Measurements from ENCODE around the gene TRHDE.

Gene TRHDE

DNA sequence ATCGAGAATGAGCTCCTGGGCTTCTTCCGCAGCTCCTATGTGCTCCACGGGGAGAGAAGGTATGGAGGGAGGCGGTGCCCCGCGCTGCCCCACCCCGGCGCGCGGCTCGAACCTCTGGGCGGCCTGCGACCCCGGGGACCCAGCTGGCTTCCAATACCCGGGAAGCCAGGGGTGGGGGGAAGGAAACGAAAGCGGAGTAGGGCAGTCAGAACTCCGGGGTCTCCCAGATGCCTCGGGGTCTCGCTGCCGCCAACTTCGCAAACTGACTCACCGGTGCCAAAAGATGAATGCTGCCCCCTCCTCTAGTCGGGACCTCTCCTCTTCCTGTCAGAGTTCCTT is 1.3 kb downstream of the TRHDE start:
- Histone ChIP-seq H3K79me2 (ENCODE audit: control insufficient read depth, insufficient read depth, low read length, poor library complexity) (peaks cover 2% of the 10 kb centered on the region), H3K4ac (ENCODE audit: low read depth, low read length) (no peak overlapping the region), H3K14ac (ENCODE audit: low read length) (no peak overlapping the region), H2AFZ (ENCODE audit: insufficient read depth, low read length, poor library complexity) (no peak overlapping the region), H3K4me1 (ENCODE audit: control insufficient read depth in 1 of 2, insufficient read depth in 2 of 2, low read length in 2 of 2) (peaks cover 6 to 10% of the 10 kb centered on the region in 2 experiments), H3K4me3 (ENCODE audit: low read depth, low read length) (peak overlapping the region; percentile 75), H2AK5ac (ENCODE audit: low read length) (no peak overlapping the region), H3K79me1 (ENCODE audit: low read length) (peaks cover 5% of the 10 kb centered on the region), H4K8ac (ENCODE audit: low read depth, low read length) (no peak overlapping the region), H3K23ac (ENCODE audit: low read length) (no peak overlapping the region), H3K9me3 (ENCODE audit: insufficient read depth, low read depth, low read length) (peaks cover 2% of the 10 kb centered on the region), H3K18ac (ENCODE audit: low read length) (no peak overlapping the region), H3K27ac (ENCODE audit: low read depth, low read length) (no peak overlapping the region), H2BK5ac (ENCODE audit: low read depth, low read length, poor library complexity) (no peak overlapping the region), H2BK12ac (ENCODE audit: low read length) (no peak overlapping the region), H2BK120ac (ENCODE audit: insufficient read depth, low read length, poor library complexity) (no peak overlapping the region), H3K9ac (ENCODE audit: low read length) (no peak overlapping the region), H3K27me3 (ENCODE audit: insufficient read depth, low read length) (peaks cover 15% of the 10 kb centered on the region), H3K36me3 (ENCODE audit: control insufficient read depth in 1 of 2, insufficient read depth in 2 of 2, low read length in 2 of 2) (no peaks in the 10 kb centered on the region), H4K12ac (ENCODE audit: low read depth, low read length) (no peak overlapping the region), H3K4me2 (ENCODE audit: low read length) (peak overlapping the region; percentile 97), H4K91ac (ENCODE audit: low read depth, low read length) (no peak overlapping the region)
- no peak for DNase-seq
- WGBS (ENCODE audit: extremely low coverage, insufficient coverage, insufficient read length) = no CpG with 5 or more reads among the region's 24 CpGs

DNA sequence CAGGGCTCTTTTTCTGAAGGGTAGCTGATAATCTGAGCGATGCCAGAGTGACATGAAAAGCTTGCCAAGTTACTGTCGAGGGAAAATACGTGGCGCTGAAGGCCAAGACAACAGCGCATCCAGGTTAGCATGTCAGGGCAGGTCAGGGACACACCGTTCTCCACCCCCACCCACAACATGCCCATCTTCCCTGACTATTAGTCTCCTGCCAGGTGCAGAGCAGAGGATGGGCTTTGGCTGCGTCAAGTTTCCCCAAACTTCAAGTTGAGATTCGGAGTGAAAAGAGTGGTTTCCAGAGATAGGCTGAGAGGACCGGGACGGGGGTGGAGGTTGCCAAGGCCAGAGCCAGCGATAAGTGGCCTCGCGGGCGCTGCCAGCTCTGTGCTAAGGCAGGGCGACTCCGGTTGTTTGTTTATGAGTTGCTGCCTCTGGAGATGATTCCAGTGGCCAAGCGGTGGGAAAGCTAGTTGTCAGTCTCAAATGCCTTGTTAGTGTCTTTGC is 1.7 kb downstream of the TRHDE start:
- no peak overlapping the region for H2AK5ac ChIP-seq (ENCODE audit: low read length)
- H2BK120ac ChIP-seq (ENCODE audit: insufficient read depth, low read length, poor library complexity) = no peak overlapping the region
- H3K4me3 ChIP-seq (ENCODE audit: low read depth, low read length) = peak overlapping the region; percentile 75
- H3K4me1 ChIP-seq (ENCODE audit: control insufficient read depth in 1 of 2, insufficient read depth in 2 of 2, low read length in 2 of 2) = peaks cover 6 to 10% of the 10 kb centered on the region in 2 experiments
- no CpG with 5 or more reads among the region's 17 CpGs for WGBS (ENCODE audit: extremely low coverage, insufficient coverage, insufficient read length)
- peaks cover 2% of the 10 kb centered on the region for H3K9me3 ChIP-seq (ENCODE audit: insufficient read depth, low read depth, low read length)
- no peak overlapping the region for H3K9ac ChIP-seq (ENCODE audit: low read length)
- no peak overlapping the region for H3K18ac ChIP-seq (ENCODE audit: low read length)
- H3K14ac ChIP-seq (ENCODE audit: low read length) = no peak overlapping the region
- no peak overlapping the region for H4K12ac ChIP-seq (ENCODE audit: low read depth, low read length)
- H3K4me2 ChIP-seq (ENCODE audit: low read length) = peak overlapping the region; percentile 97
- peaks cover 15% of the 10 kb centered on the region for H3K27me3 ChIP-seq (ENCODE audit: insufficient read depth, low read length)
- no peak overlapping the region for H4K8ac ChIP-seq (ENCODE audit: low read depth, low read length)
- no peak overlapping the region for H2AFZ ChIP-seq (ENCODE audit: insufficient read depth, low read length, poor library complexity)
- no peak overlapping the region for H3K4ac ChIP-seq (ENCODE audit: low read depth, low read length)
- H3K27ac ChIP-seq (ENCODE audit: low read depth, low read length) = no peak overlapping the region
- H2BK12ac ChIP-seq (ENCODE audit: low read length) = no peak overlapping the region
- no peak for DNase-seq
- H4K91ac ChIP-seq (ENCODE audit: low read depth, low read length) = no peak overlapping the region
- H3K36me3 ChIP-seq (ENCODE audit: control insufficient read depth in 1 of 2, insufficient read depth in 2 of 2, low read length in 2 of 2) = no peaks in the 10 kb centered on the region
- no peak overlapping the region for H2BK5ac ChIP-seq (ENCODE audit: low read depth, low read length, poor library complexity)
- peaks cover 5% of the 10 kb centered on the region for H3K79me1 ChIP-seq (ENCODE audit: low read length)
- H3K23ac ChIP-seq (ENCODE audit: low read length) = no peak overlapping the region
- peaks cover 2% of the 10 kb centered on the region for H3K79me2 ChIP-seq (ENCODE audit: control insufficient read depth, insufficient read depth, low read length, poor library complexity)

DNA sequence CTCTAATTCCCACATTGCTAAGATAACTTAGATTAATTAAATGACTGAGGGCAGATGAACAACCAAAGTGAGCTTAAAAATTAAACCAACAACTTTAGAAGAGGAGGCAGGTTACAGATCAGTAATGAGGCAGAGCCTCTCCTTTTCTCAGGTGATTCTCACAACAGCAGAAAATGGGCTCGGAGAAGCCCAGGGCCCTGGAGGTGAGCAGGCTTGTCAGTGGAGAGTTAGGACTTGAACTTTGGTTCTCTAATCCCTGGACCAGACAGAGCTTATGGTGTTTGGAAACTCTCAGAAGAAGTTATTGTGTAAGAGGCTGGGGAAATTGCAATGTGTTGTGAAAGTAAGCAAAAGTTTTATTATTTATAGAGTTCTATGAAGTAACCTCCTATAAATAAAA is 2.8 kb downstream of the TRHDE start:
- H4K91ac ChIP-seq (ENCODE audit: low read depth, low read length) = no peak overlapping the region
- H2BK120ac ChIP-seq (ENCODE audit: insufficient read depth, low read length, poor library complexity) = no peak overlapping the region
- no peak overlapping the region for H3K4me3 ChIP-seq (ENCODE audit: low read depth, low read length)
- no peak overlapping the region for H4K12ac ChIP-seq (ENCODE audit: low read depth, low read length)
- H3K79me1 ChIP-seq (ENCODE audit: low read length) = peaks cover 5% of the 10 kb centered on the region
- peaks cover 15% of the 10 kb centered on the region for H3K27me3 ChIP-seq (ENCODE audit: insufficient read depth, low read length)
- H3K14ac ChIP-seq (ENCODE audit: low read length) = no peak overlapping the region
- peaks cover 2% of the 10 kb centered on the region for H3K9me3 ChIP-seq (ENCODE audit: insufficient read depth, low read depth, low read length)
- peaks cover 2% of the 10 kb centered on the region for H3K79me2 ChIP-seq (ENCODE audit: control insufficient read depth, insufficient read depth, low read length, poor library complexity)
- no peak overlapping the region for H2AK5ac ChIP-seq (ENCODE audit: low read length)
- H3K27ac ChIP-seq (ENCODE audit: low read depth, low read length) = no peak overlapping the region
- no peak overlapping the region for H3K23ac ChIP-seq (ENCODE audit: low read length)
- no peaks in the 10 kb centered on the region for H3K36me3 ChIP-seq (ENCODE audit: control insufficient read depth in 1 of 2, insufficient read depth in 2 of 2, low read length in 2 of 2)
- H3K18ac ChIP-seq (ENCODE audit: low read length) = no peak overlapping the region
- no peak overlapping the region for H2AFZ ChIP-seq (ENCODE audit: insufficient read depth, low read length, poor library complexity)
- H3K4ac ChIP-seq (ENCODE audit: low read depth, low read length) = no peak overlapping the region
- no CpG with 5 or more reads among the region's 1 CpG for WGBS (ENCODE audit: extremely low coverage, insufficient coverage, insufficient read length)
- H3K4me1 ChIP-seq (ENCODE audit: control insufficient read depth in 1 of 2, insufficient read depth in 2 of 2, low read length in 2 of 2) = peaks cover 6 to 10% of the 10 kb centered on the region in 2 experiments
- no peak overlapping the region for H3K4me2 ChIP-seq (ENCODE audit: low read length)
- no peak overlapping the region for H2BK5ac ChIP-seq (ENCODE audit: low read depth, low read length, poor library complexity)
- H4K8ac ChIP-seq (ENCODE audit: low read depth, low read length) = no peak overlapping the region
- H2BK12ac ChIP-seq (ENCODE audit: low read length) = no peak overlapping the region
- no peak overlapping the region for H3K9ac ChIP-seq (ENCODE audit: low read length)
- DNase-seq = no peak

DNA sequence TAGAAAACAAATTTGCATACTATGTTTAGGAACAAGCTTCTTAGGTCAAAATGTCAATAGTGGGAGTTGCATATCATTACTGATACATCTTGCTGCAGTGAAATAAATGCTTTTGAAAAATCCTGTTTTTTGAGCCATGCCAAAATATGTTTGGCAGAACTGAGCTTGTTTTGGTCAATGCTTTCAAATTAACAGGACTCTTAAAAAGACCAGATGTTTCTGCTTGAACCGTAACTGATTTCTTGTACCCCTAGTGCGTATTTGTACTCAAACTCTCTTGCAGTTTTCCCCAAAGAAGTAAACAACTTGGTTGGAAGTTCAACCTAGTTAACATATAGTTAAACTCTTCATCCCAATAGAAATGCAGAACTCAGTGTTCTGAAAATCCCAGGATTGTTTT is 3.4 kb downstream of the TRHDE start:
- Histone ChIP-seq H4K12ac (ENCODE audit: low read depth, low read length) (no peak overlapping the region), H2AFZ (ENCODE audit: insufficient read depth, low read length, poor library complexity) (no peak overlapping the region), H3K9me3 (ENCODE audit: insufficient read depth, low read depth, low read length) (peaks cover 2% of the 10 kb centered on the region), H3K27me3 (ENCODE audit: insufficient read depth, low read length) (peaks cover 15% of the 10 kb centered on the region), H3K79me2 (ENCODE audit: control insufficient read depth, insufficient read depth, low read length, poor library complexity) (peaks cover 2% of the 10 kb centered on the region), H3K79me1 (ENCODE audit: low read length) (peaks cover 5% of the 10 kb centered on the region), H3K14ac (ENCODE audit: low read length) (no peak overlapping the region), H4K8ac (ENCODE audit: low read depth, low read length) (no peak overlapping the region), H3K18ac (ENCODE audit: low read length) (no peak overlapping the region), H3K9ac (ENCODE audit: low read length) (no peak overlapping the region), H3K4ac (ENCODE audit: low read depth, low read length) (no peak overlapping the region), H2BK5ac (ENCODE audit: low read depth, low read length, poor library complexity) (no peak overlapping the region), H2BK12ac (ENCODE audit: low read length) (no peak overlapping the region), H2AK5ac (ENCODE audit: low read length) (no peak overlapping the region), H3K36me3 (ENCODE audit: control insufficient read depth in 1 of 2, insufficient read depth in 2 of 2, low read length in 2 of 2) (no peaks in the 10 kb centered on the region), H3K4me1 (ENCODE audit: control insufficient read depth in 1 of 2, insufficient read depth in 2 of 2, low read length in 2 of 2) (peaks cover 6 to 10% of the 10 kb centered on the region in 2 experiments), H3K27ac (ENCODE audit: low read depth, low read length) (no peak overlapping the region), H2BK120ac (ENCODE audit: insufficient read depth, low read length, poor library complexity) (no peak overlapping the region), H4K91ac (ENCODE audit: low read depth, low read length) (no peak overlapping the region), H3K4me2 (ENCODE audit: low read length) (no peak overlapping the region), H3K4me3 (ENCODE audit: low read depth, low read length) (no peak overlapping the region), H3K23ac (ENCODE audit: low read length) (no peak overlapping the region)
- no CpG with 5 or more reads among the region's 2 CpGs for WGBS (ENCODE audit: extremely low coverage, insufficient coverage, insufficient read length)
- no peak for DNase-seq

Measured in trophoblast cell (in vitro differentiated cells and primary cell).